Measurements from ENCODE around the gene CD164L2.

DNA sequence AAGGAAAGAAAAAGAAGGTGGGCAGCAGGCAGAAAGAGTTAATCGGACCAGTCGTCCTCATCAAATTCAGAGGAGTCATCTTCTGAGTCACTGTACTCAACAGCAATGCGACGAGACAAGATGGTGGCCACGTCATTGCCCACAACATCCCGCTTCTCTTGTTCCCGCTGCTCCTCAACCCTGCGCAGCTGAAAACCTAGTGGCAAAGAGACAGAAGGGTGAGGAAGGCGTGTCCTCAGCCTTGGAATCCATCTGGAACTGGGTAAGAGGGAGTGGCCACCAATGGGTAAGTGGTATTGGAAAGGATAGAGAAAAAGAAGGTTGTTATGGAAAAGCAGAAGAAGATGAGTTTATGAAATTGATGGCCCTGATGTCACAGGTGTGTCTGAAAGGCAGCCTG lies 25.0 kb upstream of the CD164L2 start:
- TF ChIP-seq, protein P1, sequence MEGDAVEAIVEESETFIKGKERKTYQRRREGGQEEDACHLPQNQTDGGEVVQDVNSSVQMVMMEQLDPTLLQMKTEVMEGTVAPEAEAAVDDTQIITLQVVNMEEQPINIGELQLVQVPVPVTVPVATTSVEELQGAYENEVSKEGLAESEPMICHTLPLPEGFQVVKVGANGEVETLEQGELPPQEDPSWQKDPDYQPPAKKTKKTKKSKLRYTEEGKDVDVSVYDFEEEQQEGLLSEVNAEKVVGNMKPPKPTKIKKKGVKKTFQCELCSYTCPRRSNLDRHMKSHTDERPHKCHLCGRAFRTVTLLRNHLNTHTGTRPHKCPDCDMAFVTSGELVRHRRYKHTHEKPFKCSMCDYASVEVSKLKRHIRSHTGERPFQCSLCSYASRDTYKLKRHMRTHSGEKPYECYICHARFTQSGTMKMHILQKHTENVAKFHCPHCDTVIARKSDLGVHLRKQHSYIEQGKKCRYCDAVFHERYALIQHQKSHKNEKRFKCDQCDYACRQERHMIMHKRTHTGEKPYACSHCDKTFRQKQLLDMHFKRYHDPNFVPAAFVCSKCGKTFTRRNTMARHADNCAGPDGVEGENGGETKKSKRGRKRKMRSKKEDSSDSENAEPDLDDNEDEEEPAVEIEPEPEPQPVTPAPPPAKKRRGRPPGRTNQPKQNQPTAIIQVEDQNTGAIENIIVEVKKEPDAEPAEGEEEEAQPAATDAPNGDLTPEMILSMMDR (IDR thresholded peaks at IDR 0.05; ENCODE audit: low read depth, low read length): no peak
- no peak for TF ChIP-seq EZH2phosphoT487 (IDR thresholded peaks at IDR 0.05; ENCODE audit: low read depth)
